Measurements from ENCODE around the gene SLC6A13. TPM values are rescaled to one million over a fixed set of nuclear protein-coding genes. Genes with fewer than 3 reads are reported as not detected.
A peak's percentile ranks its signal among the peaks of the same experiment; 100 is the strongest.

SLC6A13 gene
- total RNA-seq (not detected in 2 replicates), polyA plus RNA-seq (0.14 TPM in 1 of 2 replicates, not detected in the other), polyA minus RNA-seq (0.34 TPM in 1 of 2 replicates, not detected in the other), Bru-seq, nascent RNA (percentile 20 among the genes with signal in this experiment), BruChase-seq, experiment 1, labeled RNA remaining after a 6-hour chase (percentile 36 among the genes with signal in this experiment), BruChase-seq, experiment 2, labeled RNA remaining after a 2-hour chase (percentile 18 among the genes with signal in this experiment)
- polyA plus RNA-seq (2011; cell fraction: cytosol; rRNA removed), result not detected in 2 replicates
- polyA plus RNA-seq (2011; cell fraction: nucleus; rRNA removed), result 0.59 and 0.65 TPM in 2 replicates
- not detected in 2 replicates for polyA plus RNA-seq (2012)
- polyA minus RNA-seq (2011; cell fraction: cytosol; rRNA and poly(A)+ RNA removed), result not detected
- 0.53 and 1.1 TPM in 2 replicates for polyA minus RNA-seq (2011; cell fraction: nucleus; rRNA and poly(A)+ RNA removed)
- long read RNA-seq, result 0 reads

- no peak for DNase-seq (ENCODE audit: low read depth, low spot score)
- H3K4me2 ChIP-seq (ENCODE audit: insufficient read depth, low read length), result no peak within 1 kb of the TSS
- no peak within 1 kb of the TSS for H3K9ac ChIP-seq (replicated peaks; ENCODE audit: extremely low read depth, insufficient read depth, low read length)
- no peak within 1 kb of the TSS for H3K4me3 ChIP-seq (replicated peaks in 1 of 3; ENCODE audit: insufficient read depth in 1 of 3, low read depth in 1 of 3, low read length in 3 of 3)
- CTCF ChIA-PET, result interaction anchor here (0.6 to 1.3 kb wide), 2 partner anchors 23 to 137 kb away, joined by 3 read pairs; no protein-coding TSS in a partner anchor
- no peak within 1 kb of the TSS for H2AFZ ChIP-seq (ENCODE audit: low read depth, low read length)
- peaks cover 4 to 13% of the 10 kb centered on the region in 2 experiments for H3K27me3 ChIP-seq (ENCODE audit: control insufficient read depth in 2 of 2, insufficient read depth in 2 of 2, low read length in 2 of 2)
- intact Hi-C loops (cut with micrococcal nuclease) (no loop called here), dilution Hi-C loops (cut with MboI; ENCODE audit: extremely low pct_ligation_motif_present, low sequenced_read_pairs) (no loop called here)
- no peaks in the 10 kb centered on the region for H3K4me1 ChIP-seq (ENCODE audit: control insufficient read depth, extremely low read depth, insufficient read depth, low read length)
- no peak within 1 kb of the TSS for H3K27ac ChIP-seq (ENCODE audit: insufficient read depth, low read depth, low read length)
- TF ChIP-seq MAX (IDR thresholded peaks at IDR 0.05; ENCODE audit: insufficient read depth, insufficient read length), result no peak
- no peak for TF ChIP-seq GATA2 (IDR thresholded peaks at IDR 0.05; ENCODE audit: insufficient read depth, insufficient read length, low read depth, low read length)
- TF ChIP-seq EZH2 (IDR thresholded peaks at IDR 0.05; ENCODE audit: borderline replicate concordance, low read depth, low read length, severe bottlenecking), result no peak
- no peak for TF ChIP-seq POLR2AphosphoS5 (IDR thresholded peaks at IDR 0.05; ENCODE audit: insufficient read depth, low read depth, low read length)
- POLR2A ChIA-PET, result no interaction called here
- BruUV-seq (replicated peaks), result no TSS peak
- no peaks in the 10 kb centered on the region for H3K79me2 ChIP-seq (ENCODE audit: control insufficient read depth, insufficient read depth, low read length)
- H3K9me3 ChIP-seq (replicated peaks; ENCODE audit: control insufficient read depth, insufficient read depth, low read length), result no peaks in the 10 kb centered on the region
- no peaks in the 10 kb centered on the region for H3K9me1 ChIP-seq (replicated peaks; ENCODE audit: control insufficient read depth, extremely low read depth, insufficient read depth, low read length)
- FAIRE-seq, result no peak
- H3K36me3 ChIP-seq (ENCODE audit: control insufficient read depth in 2 of 2, extremely low read depth in 1 of 2, insufficient read depth in 2 of 2, low read length in 2 of 2), result no peaks in the 10 kb centered on the region
- H4K20me1 ChIP-seq (replicated peaks; ENCODE audit: control insufficient read depth, extremely low read depth, insufficient read depth, low read length), result no peaks in the 10 kb centered on the region
These were observed at the start of gene SLC6A13 for GRCh38 chr12:262817-263216. Gene SLC6A13, minus strand, starts transcription at chr12:262836. Its CDS starts 2,784 bp downstream, at chr12:260052.

GRCh38 chr12:308511-308910 lies 45.9 kb upstream of the SLC6A13 start:
- TF ChIP-seq POLR2A (IDR thresholded peaks at IDR 0.05; ENCODE audit: low read depth, low read length) (no peak), MYC (IDR thresholded peaks at IDR 0.05; ENCODE audit: low read depth, low read length) (no peak), POLR2AphosphoS5 (IDR thresholded peaks at IDR 0.05; ENCODE audit: insufficient read depth, low read depth, low read length) (no peak), GATA2 (IDR thresholded peaks at IDR 0.05; ENCODE audit: insufficient read depth, insufficient read length, low read depth, low read length) (no peak), FOS (IDR thresholded peaks at IDR 0.05; ENCODE audit: borderline replicate concordance, insufficient read depth, low read length) (no peak), CTCF (IDR thresholded peaks at IDR 0.05; ENCODE audit: extremely low read depth in 1 of 2, insufficient read depth in 1 of 2, low read depth in 1 of 2, low read length in 2 of 2) (no peak), JUN (IDR thresholded peaks at IDR 0.05; ENCODE audit: borderline replicate concordance, insufficient read depth, insufficient read length, low read depth) (no peak), EZH2 (IDR thresholded peaks at IDR 0.05; ENCODE audit: borderline replicate concordance, low read depth, low read length, severe bottlenecking) (no peak), MAX (IDR thresholded peaks at IDR 0.05; ENCODE audit: insufficient read depth, insufficient read length) (no peak)
- Histone ChIP-seq H4K20me1 (replicated peaks; ENCODE audit: control insufficient read depth, extremely low read depth, insufficient read depth, low read length) (no peaks in the 10 kb centered on the region), H2AFZ (ENCODE audit: low read depth, low read length) (no peak overlapping the region), H3K79me2 (ENCODE audit: control insufficient read depth, insufficient read depth, low read length) (peaks cover 6% of the 10 kb centered on the region), H3K4me3 (replicated peaks in 1 of 3; ENCODE audit: insufficient read depth in 1 of 3, low read depth in 1 of 3, low read length in 3 of 3) (no peak overlapping the region), H3K27ac (ENCODE audit: insufficient read depth, low read depth, low read length) (no peak overlapping the region), H3K9me1 (replicated peaks; ENCODE audit: control insufficient read depth, extremely low read depth, insufficient read depth, low read length) (no peaks in the 10 kb centered on the region), H3K9ac (replicated peaks; ENCODE audit: extremely low read depth, insufficient read depth, low read length) (no peak overlapping the region), H3K36me3 (ENCODE audit: control insufficient read depth in 2 of 2, extremely low read depth in 1 of 2, insufficient read depth in 2 of 2, low read length in 2 of 2) (peaks cover 25 to 32% of the 10 kb centered on the region in 2 experiments), H3K4me2 (ENCODE audit: insufficient read depth, low read length) (no peak overlapping the region), H3K9me3 (replicated peaks; ENCODE audit: control insufficient read depth, insufficient read depth, low read length) (no peaks in the 10 kb centered on the region), H3K27me3 (ENCODE audit: control insufficient read depth in 2 of 2, insufficient read depth in 2 of 2, low read length in 2 of 2) (no peaks in the 10 kb centered on the region), H3K4me1 (ENCODE audit: control insufficient read depth, extremely low read depth, insufficient read depth, low read length) (no peaks in the 10 kb centered on the region)
- ChIA-PET CTCF (no interaction called here), POLR2A (no interaction called here)
- intact Hi-C loops (cut with micrococcal nuclease), result no loop called here
- FAIRE-seq (no peak), DNase-seq (ENCODE audit: low read depth, low spot score) (no peak)
- no TSS peak for BruUV-seq (replicated peaks)
- dilution Hi-C loops (cut with MboI; ENCODE audit: extremely low pct_ligation_motif_present, low sequenced_read_pairs), result no loop called here

All from endothelial cell of umbilical vein (primary cell).